DOHH2 (cell line): ENCODE results near the gene TBCC.

ENCODE experiments used
- H3F3A ChIP-seq: fragments of 200-600 bp; sonication (generic), shearing (Covaris generic); 2 replicates; pipeline ENCODE4 v1.6.0; 2016; ENCODE audit warnings: antibody characterized with exemption, mild to moderate bottlenecking; ENCODE audit not compliant: control insufficient read depth, insufficient read depth
- H3K27ac ChIP-seq: fragments of 200-600 bp; sonication (generic); 2 replicates; pipeline ENCODE4 v1.5.1; 2014; ENCODE audit warnings: low read depth, mild to moderate bottlenecking, low read length, moderate library complexity
- H3K27me3 ChIP-seq: fragments of 200-600 bp; sonication (generic); 2 replicates; pipeline ENCODE4 v1.6.1; 2014; ENCODE audit warnings: mild to moderate bottlenecking, low read length, mixed read lengths; ENCODE audit not compliant: control insufficient read depth
- H3K36me3 ChIP-seq: fragments of 200-600 bp; sonication (generic); 2 replicates; pipeline ENCODE4 v1.6.1; 2014; ENCODE audit warnings: mild to moderate bottlenecking, low read length, moderate library complexity, mixed read lengths; ENCODE audit not compliant: control insufficient read depth
- H3K4me1 ChIP-seq: fragments of 200-600 bp; sonication (generic); 2 replicates; pipeline ENCODE4 v1.6.1; 2014; ENCODE audit warnings: mild to moderate bottlenecking, low read length, mixed read lengths; ENCODE audit not compliant: control insufficient read depth
- H3K4me2 ChIP-seq: fragments of 200-600 bp; sonication (generic); 2 replicates; pipeline ENCODE4 v1.6.0; 2014; ENCODE audit warnings: mild to moderate bottlenecking, low read length, moderate library complexity
- H3K4me3 ChIP-seq: fragments of 200-600 bp; sonication (generic); 2 replicates; pipeline ENCODE4 v1.5.1; 2014; ENCODE audit warnings: mild to moderate bottlenecking, low read length, mixed read lengths
- H3K79me2 ChIP-seq: fragments of 200-600 bp; sonication (generic); 2 replicates; pipeline ENCODE4 v1.6.1; 2014; ENCODE audit warnings: mild to moderate bottlenecking, low read length, mixed read lengths; ENCODE audit not compliant: control insufficient read depth
- H3K9me2 ChIP-seq: fragments of 200-600 bp; sonication (generic); replicated peaks from 2 replicates; pipeline ENCODE4 v1.6.1; 2014; ENCODE audit warnings: mild to moderate bottlenecking, low read length, mixed read lengths; ENCODE audit not compliant: control insufficient read depth
- H3K9me3 ChIP-seq: fragments of 200-600 bp; sonication (generic); 2 replicates; pipeline ENCODE4 v1.6.1; 2014; ENCODE audit warnings: antibody characterized with exemption, low read length, mixed read lengths; ENCODE audit not compliant: control insufficient read depth, insufficient read depth
- H4K20me1 ChIP-seq: fragments of 200-600 bp; sonication (generic); 2 replicates; pipeline ENCODE4 v1.6.0; 2014; ENCODE audit warnings: low read depth, mild to moderate bottlenecking, antibody characterized with exemption, low read length, moderate library complexity; ENCODE audit not compliant: control insufficient read depth, insufficient read depth
- EZH2phosphoT487 ChIP-seq: fragments of 200-600 bp; sonication (generic); IDR thresholded peaks from 2 replicates; pipeline ENCODE4 v1.6.1; 2017; ENCODE audit warnings: borderline replicate concordance, mild to moderate bottlenecking, antibody characterized with exemption, low read length, moderate library complexity, mixed read lengths
- TF ChIP-seq, protein P1 (sequence below): fragments of 200-600 bp; sonication (generic); IDR thresholded peaks from one replicate; pipeline ENCODE4 v1.5.1; 2014; ENCODE audit warnings: antibody characterized with exemption, mild to moderate bottlenecking, low read depth, low read length; ENCODE audit not compliant: poor library complexity, severe bottlenecking

The TBCC gene, protein sequence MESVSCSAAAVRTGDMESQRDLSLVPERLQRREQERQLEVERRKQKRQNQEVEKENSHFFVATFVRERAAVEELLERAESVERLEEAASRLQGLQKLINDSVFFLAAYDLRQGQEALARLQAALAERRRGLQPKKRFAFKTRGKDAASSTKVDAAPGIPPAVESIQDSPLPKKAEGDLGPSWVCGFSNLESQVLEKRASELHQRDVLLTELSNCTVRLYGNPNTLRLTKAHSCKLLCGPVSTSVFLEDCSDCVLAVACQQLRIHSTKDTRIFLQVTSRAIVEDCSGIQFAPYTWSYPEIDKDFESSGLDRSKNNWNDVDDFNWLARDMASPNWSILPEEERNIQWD

DNA sequence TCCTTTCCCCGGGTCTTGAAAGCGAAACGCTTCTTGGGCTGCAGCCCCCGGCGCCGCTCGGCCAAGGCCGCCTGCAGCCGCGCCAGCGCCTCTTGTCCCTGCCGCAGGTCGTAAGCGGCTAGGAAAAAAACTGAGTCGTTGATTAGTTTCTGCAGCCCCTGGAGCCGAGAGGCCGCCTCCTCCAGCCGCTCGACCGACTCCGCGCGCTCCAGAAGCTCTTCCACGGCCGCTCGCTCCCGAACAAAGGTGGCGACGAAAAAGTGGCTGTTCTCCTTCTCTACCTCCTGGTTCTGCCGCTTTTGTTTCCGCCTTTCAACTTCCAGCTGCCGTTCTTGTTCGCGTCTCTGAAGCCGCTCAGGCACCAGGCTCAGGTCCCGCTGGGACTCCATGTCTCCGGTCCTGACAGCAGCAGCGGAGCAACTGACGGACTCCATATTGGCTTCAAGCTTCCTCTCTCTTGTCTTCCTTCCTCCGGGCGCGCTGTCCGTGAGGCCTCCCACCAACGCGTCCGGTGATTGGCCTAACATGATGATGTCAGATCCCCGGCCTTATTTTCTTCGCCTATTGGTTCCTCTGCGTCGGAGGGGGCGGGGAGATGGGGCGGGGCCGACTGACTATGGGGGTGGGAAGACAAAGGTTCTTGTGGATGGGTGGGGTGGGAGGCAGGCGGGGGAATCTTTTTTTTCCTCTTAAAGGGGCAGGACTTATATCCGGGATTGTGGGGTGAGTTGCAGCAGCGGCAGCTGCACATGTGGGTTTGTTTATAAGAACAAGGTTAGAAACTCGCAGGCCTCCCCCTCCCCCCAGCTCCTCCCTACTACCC lies at the start of gene TBCC:
TSS of gene TBCC (minus strand) at position 464 of the 823 bp plus-strand sequence. CDS start at position 434, 30 bp downstream.
- no peak for TF ChIP-seq EZH2phosphoT487
- TF ChIP-seq, protein P1, sequence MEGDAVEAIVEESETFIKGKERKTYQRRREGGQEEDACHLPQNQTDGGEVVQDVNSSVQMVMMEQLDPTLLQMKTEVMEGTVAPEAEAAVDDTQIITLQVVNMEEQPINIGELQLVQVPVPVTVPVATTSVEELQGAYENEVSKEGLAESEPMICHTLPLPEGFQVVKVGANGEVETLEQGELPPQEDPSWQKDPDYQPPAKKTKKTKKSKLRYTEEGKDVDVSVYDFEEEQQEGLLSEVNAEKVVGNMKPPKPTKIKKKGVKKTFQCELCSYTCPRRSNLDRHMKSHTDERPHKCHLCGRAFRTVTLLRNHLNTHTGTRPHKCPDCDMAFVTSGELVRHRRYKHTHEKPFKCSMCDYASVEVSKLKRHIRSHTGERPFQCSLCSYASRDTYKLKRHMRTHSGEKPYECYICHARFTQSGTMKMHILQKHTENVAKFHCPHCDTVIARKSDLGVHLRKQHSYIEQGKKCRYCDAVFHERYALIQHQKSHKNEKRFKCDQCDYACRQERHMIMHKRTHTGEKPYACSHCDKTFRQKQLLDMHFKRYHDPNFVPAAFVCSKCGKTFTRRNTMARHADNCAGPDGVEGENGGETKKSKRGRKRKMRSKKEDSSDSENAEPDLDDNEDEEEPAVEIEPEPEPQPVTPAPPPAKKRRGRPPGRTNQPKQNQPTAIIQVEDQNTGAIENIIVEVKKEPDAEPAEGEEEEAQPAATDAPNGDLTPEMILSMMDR, result no peak
- H3K79me2 ChIP-seq, result peaks cover 63% of the 10 kb centered on the region
- peak within 1 kb of the TSS; percentile 91 for H3K4me2 ChIP-seq
- no peaks in the 10 kb centered on the region for H3K9me2 ChIP-seq
- H3K4me3 ChIP-seq, result peak within 1 kb of the TSS; percentile 94
- H3K9me3 ChIP-seq, result no peaks in the 10 kb centered on the region
- peak within 1 kb of the TSS; percentile 97 for H3K27ac ChIP-seq
- H3K36me3 ChIP-seq, result peaks cover 37% of the 10 kb centered on the region
- peaks cover 32% of the 10 kb centered on the region for H3F3A ChIP-seq
- peaks cover 55% of the 10 kb centered on the region for H3K4me1 ChIP-seq
- no peaks in the 10 kb centered on the region for H4K20me1 ChIP-seq
- H3K27me3 ChIP-seq, result no peaks in the 10 kb centered on the region

DNA sequence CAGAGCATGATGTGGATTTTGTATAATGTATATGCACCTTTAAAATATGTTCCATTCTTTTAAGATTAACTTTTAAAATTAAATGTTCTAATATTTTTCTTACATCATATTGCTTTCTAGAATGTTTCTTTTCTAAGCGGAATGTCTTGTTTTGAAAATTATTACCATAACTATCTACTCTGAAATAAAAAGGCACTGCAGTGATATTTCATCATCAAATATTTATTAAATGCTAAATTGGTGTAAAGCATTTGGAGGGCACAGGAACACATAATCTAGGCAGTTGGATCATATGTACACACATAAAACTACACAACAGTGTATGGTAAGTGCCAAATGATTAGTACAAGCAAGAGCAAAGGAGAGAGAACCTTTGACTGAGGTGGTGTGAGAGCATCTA lies 49.7 kb upstream of the TBCC start:
- TF ChIP-seq, protein P1, result no peak
- H3F3A ChIP-seq, result peaks cover 15% of the 10 kb centered on the region
- no peak overlapping the region for H3K4me3 ChIP-seq

DNA sequence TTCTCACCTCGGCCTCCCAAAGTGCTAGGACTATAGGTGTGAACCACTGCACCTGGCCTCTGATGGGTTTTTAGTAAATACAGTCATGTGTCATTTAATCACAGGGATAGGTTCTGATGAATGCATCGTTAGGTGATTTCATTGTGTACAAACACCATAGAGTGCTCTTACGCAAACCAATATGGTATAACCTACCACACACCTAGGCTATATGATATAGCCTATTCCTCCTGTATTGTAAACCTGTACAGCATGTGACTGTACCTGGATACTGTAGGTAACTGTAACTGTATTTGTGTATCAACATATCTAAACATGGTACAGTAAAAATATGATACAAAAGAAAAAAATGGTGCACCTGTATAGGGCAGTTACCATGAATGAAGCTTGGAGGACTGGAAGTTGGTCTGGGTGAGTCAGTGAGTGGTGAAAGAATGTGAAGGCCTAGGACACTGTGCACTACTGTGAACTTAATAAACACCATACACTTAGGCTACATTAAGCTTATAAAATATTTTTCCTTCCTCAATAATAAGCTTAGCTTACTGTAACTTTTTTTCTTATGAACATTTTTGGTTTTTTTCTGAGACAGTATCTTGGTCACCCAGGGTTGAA lies 45.9 kb upstream of the TBCC start:
- H3K79me2 ChIP-seq, result peaks cover 52% of the 10 kb centered on the region
- TF ChIP-seq, protein P1, result no peak
- TF ChIP-seq EZH2phosphoT487, result no peak
- no peak overlapping the region for H3K27ac ChIP-seq
- peaks cover 32% of the 10 kb centered on the region for H3K36me3 ChIP-seq
- H3K27me3 ChIP-seq, result no peaks in the 10 kb centered on the region
- no peak overlapping the region for H3K4me3 ChIP-seq
- peaks cover 5% of the 10 kb centered on the region; the same call in 1 of the 2 replicates for H4K20me1 ChIP-seq
- no peaks in the 10 kb centered on the region for H3K9me2 ChIP-seq
- peaks cover 39% of the 10 kb centered on the region for H3F3A ChIP-seq
- H3K9me3 ChIP-seq, result no peaks in the 10 kb centered on the region
- H3K4me1 ChIP-seq, result peaks cover 38% of the 10 kb centered on the region
- H3K4me2 ChIP-seq, result no peak overlapping the region

More for the DNA sequence above, 49.7 kb upstream of the TBCC start:
- no peaks in the 10 kb centered on the region for H3K9me3 ChIP-seq
- H3K4me1 ChIP-seq, result peaks cover 4% of the 10 kb centered on the region; the same call in 1 of the 2 replicates
- no peaks in the 10 kb centered on the region for H3K27me3 ChIP-seq
- no peaks in the 10 kb centered on the region for H4K20me1 ChIP-seq
- no peaks in the 10 kb centered on the region for H3K9me2 ChIP-seq
- H3K79me2 ChIP-seq, result peaks cover 16% of the 10 kb centered on the region
- H3K27ac ChIP-seq, result no peak overlapping the region
- peaks cover 3% of the 10 kb centered on the region for H3K36me3 ChIP-seq
- no peak overlapping the region for H3K4me2 ChIP-seq
